GM23338 (cell line): ENCODE data around the gene CAMTA1. TPM values are rescaled to one million over a fixed set of nuclear protein-coding genes. Genes with fewer than 3 reads are reported as not detected.

Experiments
- ATAC-seq: fragments of 200-7000 bp; cut with Tn5 transposase; 3 replicates; pipeline ENCODE4 v1.9.1; 2020
- DNase-seq: peaks from one replicate; pipeline ENCODE4 v3.0.0-alpha.2; 2015; ENCODE audit warnings: low spot score
- H2AFZ ChIP-seq: fragments of 200-600 bp; sonication (generic); 2 replicates; pipeline ENCODE4 v1.8.0; 2016; ENCODE audit warnings: antibody characterized with exemption, mild to moderate bottlenecking, moderate library complexity
- H3F3A ChIP-seq: fragments of 200-600 bp; sonication (generic); replicated peaks from 2 replicates; pipeline ENCODE4 v1.8.0; 2017; ENCODE audit warnings: antibody characterized with exemption, mixed run types, low read depth
- H3K27ac ChIP-seq: fragments of 200-600 bp; sonication (generic); 2 replicates; pipeline ENCODE4 v1.6.1; 2016; ENCODE audit warnings: low read depth
- H3K27me3 ChIP-seq: fragments of 200-600 bp; sonication (generic); 2 replicates; pipeline ENCODE4 v1.8.0; 2016; ENCODE audit warnings: mild to moderate bottlenecking, mixed run types, moderate library complexity; ENCODE audit not compliant: insufficient read depth
- H3K36me3 ChIP-seq: fragments of 200-600 bp; sonication (generic); 2 replicates; pipeline ENCODE4 v1.8.0; 2016; ENCODE audit warnings: mild to moderate bottlenecking; ENCODE audit not compliant: insufficient read depth
- H3K4me1 ChIP-seq: fragments of 200-600 bp; sonication (generic); 2 replicates; pipeline ENCODE4 v1.8.0; 2016; ENCODE audit warnings: mild to moderate bottlenecking, moderate library complexity; ENCODE audit not compliant: insufficient read depth
- H3K4me2 ChIP-seq: fragments of 200-600 bp; sonication (generic); 2 replicates; pipeline ENCODE4 v1.7.1; 2017; ENCODE audit warnings: mixed run types
- H3K4me3 ChIP-seq: fragments of 200-600 bp; sonication (generic); 2 replicates; pipeline ENCODE4 v1.6.1; 2016; ENCODE audit warnings: mixed run types
- H3K79me2 ChIP-seq: fragments of 200-600 bp; sonication (generic); replicated peaks from 2 replicates; pipeline ENCODE4 v1.8.0; 2017; ENCODE audit warnings: mild to moderate bottlenecking; ENCODE audit not compliant: insufficient read depth
- H3K9me2 ChIP-seq: fragments of 200-600 bp; sonication (generic); 2 replicates; pipeline ENCODE4 v1.8.0; 2017; ENCODE audit not compliant: insufficient read depth
- H4K20me1 ChIP-seq: fragments of 200-600 bp; sonication (generic); replicated peaks from 2 replicates; pipeline ENCODE4 v1.8.0; 2017; ENCODE audit warnings: mild to moderate bottlenecking; ENCODE audit not compliant: insufficient read depth
- H3K27ac Mint-ChIP-seq: 2 replicates; pipeline ENCODE4 v1.8.0; 2020; ENCODE audit warnings: inconsistent platforms, mild to moderate bottlenecking, moderate library complexity, mixed read lengths
- H3K27me3 Mint-ChIP-seq: 3 replicates; pipeline ENCODE4 v1.8.0; 2022; ENCODE audit warnings: low read depth, mild to moderate bottlenecking, moderate library complexity, mixed read lengths, inconsistent platforms; ENCODE audit not compliant: insufficient read depth, poor library complexity
- H3K36me3 Mint-ChIP-seq: 3 replicates; pipeline ENCODE4 v1.8.0; 2021; ENCODE audit warnings: low read depth, mild to moderate bottlenecking, inconsistent platforms, moderate library complexity, mixed read lengths
- H3K4me1 Mint-ChIP-seq: 3 replicates; pipeline ENCODE4 v1.8.0; 2020; ENCODE audit warnings: mild to moderate bottlenecking, inconsistent platforms, mixed read lengths
- H3K4me3 Mint-ChIP-seq: 3 replicates; pipeline ENCODE4 v1.8.0; 2021; ENCODE audit warnings: moderate library complexity, mild to moderate bottlenecking, inconsistent platforms, mixed read lengths
- H3K9me3 Mint-ChIP-seq: 3 replicates; pipeline ENCODE4 v1.8.0; 2020; ENCODE audit warnings: moderate library complexity, mild to moderate bottlenecking, inconsistent platforms, mixed read lengths
- CREB1 ChIP-seq: fragments of 250-450 bp; sonication (Bioruptor Pico); IDR thresholded peaks from 2 replicates; pipeline ENCODE4 v1.5.0; 2020; ENCODE audit warnings: low read depth, mild to moderate bottlenecking, moderate library complexity
- EZH2 ChIP-seq: fragments of 200-600 bp; sonication (generic); IDR thresholded peaks from one replicate; pipeline ENCODE4 v1.8.0; 2017; ENCODE audit warnings: antibody characterized with exemption, mild to moderate bottlenecking, low read depth; ENCODE audit not compliant: unreplicated experiment
- EZH2phosphoT487 ChIP-seq: fragments of 200-600 bp; sonication (generic); IDR thresholded peaks from one replicate; pipeline ENCODE4 v1.8.1; 2018; ENCODE audit warnings: antibody characterized with exemption; ENCODE audit not compliant: unreplicated experiment
- JUNB ChIP-seq: IDR thresholded peaks from one replicate; pipeline ENCODE4 v1.6.1; 2016; ENCODE audit warnings: antibody characterized with exemption; ENCODE audit not compliant: unreplicated experiment
- NANOG ChIP-seq: IDR thresholded peaks from 2 replicates; pipeline ENCODE4 v1.6.1; 2016; ENCODE audit warnings: antibody characterized with exemption, borderline replicate concordance
- POLR2AphosphoS5 ChIP-seq: IDR thresholded peaks from 2 replicates; pipeline ENCODE4 v1.6.1; 2016; ENCODE audit warnings: antibody characterized with exemption, low read depth
- STAT1 ChIP-seq: IDR thresholded peaks from one replicate; pipeline ENCODE4 v1.6.1; 2016; ENCODE audit warnings: antibody characterized with exemption; ENCODE audit not compliant: unreplicated experiment
- ZNF331 ChIP-seq: fragments of 250-450 bp; sonication (Bioruptor Pico); IDR thresholded peaks from 2 replicates; pipeline ENCODE4 v1.5.0; 2020; ENCODE audit warnings: low read depth, mild to moderate bottlenecking, moderate library complexity
- polyA plus RNA-seq: library from polyadenylated mRNA; unstranded; fragments of >200 nt; fragmentation: Nextera tagmentation; extraction: Ambion mirVana; gene quantifications from 2 replicates; pipeline ENCODE4 v1.2.1, GENCODE V29; 2016
- total RNA-seq: library from RNA; depleted of rRNA; stranded (reverse); fragments of >200 nt; shearing (Covaris generic); gene quantifications from 2 replicates; pipeline ENCODE4 v1.2.3, GENCODE V29; 2014
- TF ChIP-seq, protein P1 (sequence below), 2 experiments: fragments of 200-600 bp in 1 of 2; sonication (generic) in 1 of 2; conservative IDR thresholded peaks; 2 replicates each; pipeline versions ENCODE4 v1.5.1 to v1.6.1; 2016 to 2017; ENCODE audit warnings: antibody characterized with exemption in 2 of 2, low read depth in 2 of 2, mild to moderate bottlenecking in 2 of 2, moderate library complexity in 1 of 2
- TF ChIP-seq, protein P2 (sequence below): IDR thresholded peaks from one replicate; pipeline ENCODE4 v1.6.1; 2018; ENCODE audit warnings: antibody characterized with exemption; ENCODE audit not compliant: unreplicated experiment
- TF ChIP-seq, protein P3 (sequence below): IDR thresholded peaks from 2 replicates; pipeline ENCODE4 v1.6.1; 2016; ENCODE audit warnings: antibody characterized with exemption
- TF ChIP-seq, protein P4 (sequence below): fragments of 250-450 bp; sonication (Bioruptor Pico); IDR thresholded peaks from 2 replicates; pipeline ENCODE4 v1.5.0; 2020; ENCODE audit warnings: mild to moderate bottlenecking, moderate library complexity

Gene CAMTA1
- total and polyA plus RNA-seq, 2 experiments from 2014 or later = 115 to 519 TPM

DNA sequence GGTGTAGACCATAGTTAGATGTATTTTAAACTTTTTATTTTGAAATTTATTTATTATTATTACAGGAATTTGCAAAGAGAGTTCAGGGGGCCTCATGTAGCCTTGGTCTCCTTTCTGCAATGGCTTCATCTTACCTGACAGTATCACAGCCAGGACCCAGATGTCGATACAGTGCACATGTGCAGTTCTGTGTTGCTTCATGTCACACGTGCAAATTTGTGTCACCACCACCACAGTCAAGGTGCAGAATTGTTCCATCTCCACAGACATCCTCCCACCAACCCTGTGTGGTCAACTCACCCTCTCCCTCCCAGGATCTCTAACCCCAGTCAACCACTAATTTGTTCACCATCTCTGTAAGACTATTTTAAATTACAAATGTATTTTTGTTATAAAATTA lies 184.5 kb downstream of the CAMTA1 start (continued):
- TF ChIP-seq, protein P1, sequence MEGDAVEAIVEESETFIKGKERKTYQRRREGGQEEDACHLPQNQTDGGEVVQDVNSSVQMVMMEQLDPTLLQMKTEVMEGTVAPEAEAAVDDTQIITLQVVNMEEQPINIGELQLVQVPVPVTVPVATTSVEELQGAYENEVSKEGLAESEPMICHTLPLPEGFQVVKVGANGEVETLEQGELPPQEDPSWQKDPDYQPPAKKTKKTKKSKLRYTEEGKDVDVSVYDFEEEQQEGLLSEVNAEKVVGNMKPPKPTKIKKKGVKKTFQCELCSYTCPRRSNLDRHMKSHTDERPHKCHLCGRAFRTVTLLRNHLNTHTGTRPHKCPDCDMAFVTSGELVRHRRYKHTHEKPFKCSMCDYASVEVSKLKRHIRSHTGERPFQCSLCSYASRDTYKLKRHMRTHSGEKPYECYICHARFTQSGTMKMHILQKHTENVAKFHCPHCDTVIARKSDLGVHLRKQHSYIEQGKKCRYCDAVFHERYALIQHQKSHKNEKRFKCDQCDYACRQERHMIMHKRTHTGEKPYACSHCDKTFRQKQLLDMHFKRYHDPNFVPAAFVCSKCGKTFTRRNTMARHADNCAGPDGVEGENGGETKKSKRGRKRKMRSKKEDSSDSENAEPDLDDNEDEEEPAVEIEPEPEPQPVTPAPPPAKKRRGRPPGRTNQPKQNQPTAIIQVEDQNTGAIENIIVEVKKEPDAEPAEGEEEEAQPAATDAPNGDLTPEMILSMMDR (conservative IDR thresholded peaks at IDR 0.05; ENCODE audit: low read depth in 2 of 2) = no peak
- TF ChIP-seq, protein P2, sequence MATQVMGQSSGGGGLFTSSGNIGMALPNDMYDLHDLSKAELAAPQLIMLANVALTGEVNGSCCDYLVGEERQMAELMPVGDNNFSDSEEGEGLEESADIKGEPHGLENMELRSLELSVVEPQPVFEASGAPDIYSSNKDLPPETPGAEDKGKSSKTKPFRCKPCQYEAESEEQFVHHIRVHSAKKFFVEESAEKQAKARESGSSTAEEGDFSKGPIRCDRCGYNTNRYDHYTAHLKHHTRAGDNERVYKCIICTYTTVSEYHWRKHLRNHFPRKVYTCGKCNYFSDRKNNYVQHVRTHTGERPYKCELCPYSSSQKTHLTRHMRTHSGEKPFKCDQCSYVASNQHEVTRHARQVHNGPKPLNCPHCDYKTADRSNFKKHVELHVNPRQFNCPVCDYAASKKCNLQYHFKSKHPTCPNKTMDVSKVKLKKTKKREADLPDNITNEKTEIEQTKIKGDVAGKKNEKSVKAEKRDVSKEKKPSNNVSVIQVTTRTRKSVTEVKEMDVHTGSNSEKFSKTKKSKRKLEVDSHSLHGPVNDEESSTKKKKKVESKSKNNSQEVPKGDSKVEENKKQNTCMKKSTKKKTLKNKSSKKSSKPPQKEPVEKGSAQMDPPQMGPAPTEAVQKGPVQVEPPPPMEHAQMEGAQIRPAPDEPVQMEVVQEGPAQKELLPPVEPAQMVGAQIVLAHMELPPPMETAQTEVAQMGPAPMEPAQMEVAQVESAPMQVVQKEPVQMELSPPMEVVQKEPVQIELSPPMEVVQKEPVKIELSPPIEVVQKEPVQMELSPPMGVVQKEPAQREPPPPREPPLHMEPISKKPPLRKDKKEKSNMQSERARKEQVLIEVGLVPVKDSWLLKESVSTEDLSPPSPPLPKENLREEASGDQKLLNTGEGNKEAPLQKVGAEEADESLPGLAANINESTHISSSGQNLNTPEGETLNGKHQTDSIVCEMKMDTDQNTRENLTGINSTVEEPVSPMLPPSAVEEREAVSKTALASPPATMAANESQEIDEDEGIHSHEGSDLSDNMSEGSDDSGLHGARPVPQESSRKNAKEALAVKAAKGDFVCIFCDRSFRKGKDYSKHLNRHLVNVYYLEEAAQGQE = no peak
- TF ChIP-seq, protein P3, sequence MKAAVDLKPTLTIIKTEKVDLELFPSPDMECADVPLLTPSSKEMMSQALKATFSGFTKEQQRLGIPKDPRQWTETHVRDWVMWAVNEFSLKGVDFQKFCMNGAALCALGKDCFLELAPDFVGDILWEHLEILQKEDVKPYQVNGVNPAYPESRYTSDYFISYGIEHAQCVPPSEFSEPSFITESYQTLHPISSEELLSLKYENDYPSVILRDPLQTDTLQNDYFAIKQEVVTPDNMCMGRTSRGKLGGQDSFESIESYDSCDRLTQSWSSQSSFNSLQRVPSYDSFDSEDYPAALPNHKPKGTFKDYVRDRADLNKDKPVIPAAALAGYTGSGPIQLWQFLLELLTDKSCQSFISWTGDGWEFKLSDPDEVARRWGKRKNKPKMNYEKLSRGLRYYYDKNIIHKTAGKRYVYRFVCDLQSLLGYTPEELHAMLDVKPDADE = no peak
- no peak for TF ChIP-seq STAT1
- TF ChIP-seq POLR2AphosphoS5 = no peak

DNA sequence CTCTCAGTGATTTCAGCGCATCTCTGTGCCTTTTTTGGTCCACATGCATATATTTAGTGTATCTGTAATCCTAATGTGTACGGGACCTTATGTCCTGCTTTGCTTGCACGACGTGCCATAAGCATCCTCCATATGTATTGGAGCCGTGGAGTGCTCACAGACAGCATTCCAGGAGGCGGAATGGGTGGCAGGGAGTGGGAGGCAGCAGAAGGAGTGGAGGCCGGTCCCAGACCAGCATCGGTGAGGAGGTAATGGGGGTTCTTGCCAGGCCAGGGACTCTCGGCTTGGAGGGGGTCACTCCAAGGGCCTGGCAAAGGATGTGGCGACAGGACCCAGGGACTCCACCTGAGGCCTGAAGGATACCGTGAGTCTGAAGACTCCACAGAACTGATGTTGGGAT lies 185.0 kb downstream of the CAMTA1 start:
- no peaks in the 10 kb centered on the region; the same call in 2 of the 3 replicates for H3K36me3 Mint-ChIP-seq
- Histone ChIP-seq H3K4me3 (no peak overlapping the region), H3K4me2 (no peak overlapping the region), H3K27ac (no peak overlapping the region), H3K4me1 (peaks cover 1% of the 10 kb centered on the region; the same call in 1 of the 2 replicates), H3K9me2 (no peaks in the 10 kb centered on the region), H3F3A (no peaks in the 10 kb centered on the region), H3K36me3 (no peaks in the 10 kb centered on the region), H2AFZ (no peak overlapping the region), H3K27me3 (no peaks in the 10 kb centered on the region), H3K79me2 (no peaks in the 10 kb centered on the region), H4K20me1 (no peaks in the 10 kb centered on the region)
- peaks cover 19% of the 10 kb centered on the region for H3K4me1 Mint-ChIP-seq
- ATAC-seq (no peak), DNase-seq (no peak)
- H3K4me3 Mint-ChIP-seq = no peak overlapping the region
- H3K27ac Mint-ChIP-seq = no peak overlapping the region
- no peaks in the 10 kb centered on the region for H3K9me3 Mint-ChIP-seq
- H3K27me3 Mint-ChIP-seq = peaks cover 6% of the 10 kb centered on the region
- TF ChIP-seq, protein P4, sequence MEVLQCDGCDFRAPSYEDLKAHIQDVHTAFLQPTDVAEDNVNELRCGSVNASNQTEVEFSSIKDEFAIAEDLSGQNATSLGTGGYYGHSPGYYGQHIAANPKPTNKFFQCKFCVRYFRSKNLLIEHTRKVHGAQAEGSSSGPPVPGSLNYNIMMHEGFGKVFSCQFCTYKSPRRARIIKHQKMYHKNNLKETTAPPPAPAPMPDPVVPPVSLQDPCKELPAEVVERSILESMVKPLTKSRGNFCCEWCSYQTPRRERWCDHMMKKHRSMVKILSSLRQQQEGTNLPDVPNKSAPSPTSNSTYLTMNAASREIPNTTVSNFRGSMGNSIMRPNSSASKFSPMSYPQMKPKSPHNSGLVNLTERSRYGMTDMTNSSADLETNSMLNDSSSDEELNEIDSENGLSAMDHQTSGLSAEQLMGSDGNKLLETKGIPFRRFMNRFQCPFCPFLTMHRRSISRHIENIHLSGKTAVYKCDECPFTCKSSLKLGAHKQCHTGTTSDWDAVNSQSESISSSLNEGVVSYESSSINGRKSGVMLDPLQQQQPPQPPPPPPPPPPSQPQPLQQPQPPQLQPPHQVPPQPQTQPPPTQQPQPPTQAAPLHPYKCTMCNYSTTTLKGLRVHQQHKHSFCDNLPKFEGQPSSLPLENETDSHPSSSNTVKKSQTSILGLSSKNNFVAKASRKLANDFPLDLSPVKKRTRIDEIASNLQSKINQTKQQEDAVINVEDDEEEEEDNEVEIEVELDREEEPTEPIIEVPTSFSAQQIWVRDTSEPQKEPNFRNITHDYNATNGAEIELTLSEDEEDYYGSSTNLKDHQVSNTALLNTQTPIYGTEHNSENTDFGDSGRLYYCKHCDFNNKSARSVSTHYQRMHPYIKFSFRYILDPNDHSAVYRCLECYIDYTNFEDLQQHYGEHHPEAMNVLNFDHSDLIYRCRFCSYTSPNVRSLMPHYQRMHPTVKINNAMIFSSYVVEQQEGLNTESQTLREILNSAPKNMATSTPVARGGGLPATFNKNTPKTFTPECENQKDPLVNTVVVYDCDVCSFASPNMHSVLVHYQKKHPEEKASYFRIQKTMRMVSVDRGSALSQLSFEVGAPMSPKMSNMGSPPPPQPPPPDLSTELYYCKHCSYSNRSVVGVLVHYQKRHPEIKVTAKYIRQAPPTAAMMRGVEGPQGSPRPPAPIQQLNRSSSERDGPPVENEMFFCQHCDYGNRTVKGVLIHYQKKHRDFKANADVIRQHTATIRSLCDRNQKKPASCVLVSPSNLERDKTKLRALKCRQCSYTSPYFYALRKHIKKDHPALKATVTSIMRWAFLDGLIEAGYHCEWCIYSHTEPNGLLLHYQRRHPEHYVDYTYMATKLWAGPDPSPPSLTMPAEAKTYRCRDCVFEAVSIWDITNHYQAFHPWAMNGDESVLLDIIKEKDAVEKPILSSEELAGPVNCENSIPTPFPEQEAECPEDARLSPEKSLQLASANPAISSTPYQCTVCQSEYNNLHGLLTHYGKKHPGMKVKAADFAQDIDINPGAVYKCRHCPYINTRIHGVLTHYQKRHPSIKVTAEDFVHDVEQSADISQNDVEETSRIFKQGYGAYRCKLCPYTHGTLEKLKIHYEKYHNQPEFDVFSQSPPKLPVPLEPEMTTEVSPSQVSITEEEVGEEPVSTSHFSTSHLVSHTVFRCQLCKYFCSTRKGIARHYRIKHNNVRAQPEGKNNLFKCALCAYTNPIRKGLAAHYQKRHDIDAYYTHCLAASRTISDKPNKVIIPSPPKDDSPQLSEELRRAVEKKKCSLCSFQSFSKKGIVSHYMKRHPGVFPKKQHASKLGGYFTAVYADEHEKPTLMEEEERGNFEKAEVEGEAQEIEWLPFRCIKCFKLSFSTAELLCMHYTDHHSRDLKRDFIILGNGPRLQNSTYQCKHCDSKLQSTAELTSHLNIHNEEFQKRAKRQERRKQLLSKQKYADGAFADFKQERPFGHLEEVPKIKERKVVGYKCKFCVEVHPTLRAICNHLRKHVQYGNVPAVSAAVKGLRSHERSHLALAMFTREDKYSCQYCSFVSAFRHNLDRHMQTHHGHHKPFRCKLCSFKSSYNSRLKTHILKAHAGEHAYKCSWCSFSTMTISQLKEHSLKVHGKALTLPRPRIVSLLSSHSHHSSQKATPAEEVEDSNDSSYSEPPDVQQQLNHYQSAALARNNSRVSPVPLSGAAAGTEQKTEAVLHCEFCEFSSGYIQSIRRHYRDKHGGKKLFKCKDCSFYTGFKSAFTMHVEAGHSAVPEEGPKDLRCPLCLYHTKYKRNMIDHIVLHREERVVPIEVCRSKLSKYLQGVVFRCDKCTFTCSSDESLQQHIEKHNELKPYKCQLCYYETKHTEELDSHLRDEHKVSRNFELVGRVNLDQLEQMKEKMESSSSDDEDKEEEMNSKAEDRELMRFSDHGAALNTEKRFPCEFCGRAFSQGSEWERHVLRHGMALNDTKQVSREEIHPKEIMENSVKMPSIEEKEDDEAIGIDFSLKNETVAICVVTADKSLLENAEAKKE (CRISPR knock-in tag) = no peak
- TF ChIP-seq EZH2phosphoT487 (no peak), EZH2 (no peak), ZNF331 (CRISPR knock-in tag) (no peak), NANOG (no peak), JUNB (no peak), STAT1 (no peak), CREB1 (no peak)
